Ovary (tissue), 3 donors: ENCODE measurements around the gene POMZP3.
"Not testable (repeated sequence)": the region's sequence is repeated elsewhere in the genome, so short reads cannot be mapped to it uniquely, and the experiment has no call there.

Experiments used
- POLR2A ChIP-seq: fragments of 450-650 bp; IDR thresholded peaks from one replicate; pipeline ENCODE4 v1.6.1; 2017; ENCODE audit warnings: antibody characterized with exemption, mild to moderate bottlenecking, moderate library complexity
- TF ChIP-seq, protein P1 (sequence below), 3 donors: fragments of 450-650 bp in 2 of 3; fragments of 200-600 bp in 1 of 3; IDR thresholded peaks; one replicate each; pipeline versions ENCODE4 v1.5.1 to v1.8.0; 2016 to 2022; ENCODE audit warnings: antibody characterized with exemption in 3 of 3, mild to moderate bottlenecking in 1 of 3
- donor health status: DM: no; HTN: no; CAD: no.

- TF ChIP-seq, protein P1, sequence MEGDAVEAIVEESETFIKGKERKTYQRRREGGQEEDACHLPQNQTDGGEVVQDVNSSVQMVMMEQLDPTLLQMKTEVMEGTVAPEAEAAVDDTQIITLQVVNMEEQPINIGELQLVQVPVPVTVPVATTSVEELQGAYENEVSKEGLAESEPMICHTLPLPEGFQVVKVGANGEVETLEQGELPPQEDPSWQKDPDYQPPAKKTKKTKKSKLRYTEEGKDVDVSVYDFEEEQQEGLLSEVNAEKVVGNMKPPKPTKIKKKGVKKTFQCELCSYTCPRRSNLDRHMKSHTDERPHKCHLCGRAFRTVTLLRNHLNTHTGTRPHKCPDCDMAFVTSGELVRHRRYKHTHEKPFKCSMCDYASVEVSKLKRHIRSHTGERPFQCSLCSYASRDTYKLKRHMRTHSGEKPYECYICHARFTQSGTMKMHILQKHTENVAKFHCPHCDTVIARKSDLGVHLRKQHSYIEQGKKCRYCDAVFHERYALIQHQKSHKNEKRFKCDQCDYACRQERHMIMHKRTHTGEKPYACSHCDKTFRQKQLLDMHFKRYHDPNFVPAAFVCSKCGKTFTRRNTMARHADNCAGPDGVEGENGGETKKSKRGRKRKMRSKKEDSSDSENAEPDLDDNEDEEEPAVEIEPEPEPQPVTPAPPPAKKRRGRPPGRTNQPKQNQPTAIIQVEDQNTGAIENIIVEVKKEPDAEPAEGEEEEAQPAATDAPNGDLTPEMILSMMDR (IDR thresholded peaks at IDR 0.05): not testable (repeated sequence)
- peak; percentile 65 for TF ChIP-seq POLR2A
Measured at GRCh38 chr7:76626989-76627642, at the start of gene POMZP3.
